Activated CD4-positive, alpha-beta T cell treated with anti-CD3 and anti-CD28 coated beads for 1 hour (primary cell): ENCODE data around the gene HNRNPUL1.

Experiments used
- DNase-seq: peaks from one replicate; pipeline ENCODE4 v3.0.0-alpha.2; 2020

The HNRNPUL1 gene

DNA sequence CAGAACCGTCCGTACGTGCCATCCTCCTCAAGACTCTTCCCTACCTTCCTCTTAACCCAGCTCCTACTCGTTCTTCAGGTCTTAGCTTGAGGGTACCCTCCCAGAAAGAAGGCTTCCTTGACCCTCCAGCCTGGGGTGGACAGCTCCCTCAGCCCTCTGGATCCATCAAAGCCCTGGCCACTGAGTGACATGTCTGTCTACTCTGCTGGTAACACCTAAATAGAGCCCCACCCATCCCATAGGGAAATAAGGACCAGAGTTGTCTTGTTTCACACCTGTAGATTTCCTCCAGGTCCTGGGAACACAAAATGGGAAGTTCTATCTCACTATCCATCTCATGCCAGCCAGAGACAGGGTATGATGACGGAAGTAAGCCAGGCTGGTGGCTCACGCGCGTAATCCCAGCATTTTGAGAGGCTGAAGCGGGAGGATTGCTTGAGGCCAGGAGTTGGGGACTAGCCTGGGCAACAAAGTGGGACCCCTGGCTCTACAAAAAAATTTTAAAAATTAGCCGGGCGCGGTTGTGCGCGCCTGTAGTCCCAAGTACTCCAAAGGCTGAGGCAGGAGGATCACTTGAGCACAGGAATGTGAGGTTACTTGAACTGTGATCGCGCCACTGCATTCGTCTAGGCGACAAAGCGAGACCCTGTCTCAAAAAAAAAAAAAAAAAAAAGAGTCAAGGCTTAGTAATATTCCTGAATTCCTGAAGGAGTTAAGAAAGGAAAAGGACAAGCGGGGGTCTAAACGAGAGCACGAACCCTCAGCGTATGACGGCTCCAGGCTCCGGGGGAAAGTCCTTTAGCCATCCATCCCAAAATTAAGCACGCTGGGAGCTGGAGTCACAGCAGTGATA is 45.2 kb downstream of the HNRNPUL1 start:
- no peak for DNase-seq

DNA sequence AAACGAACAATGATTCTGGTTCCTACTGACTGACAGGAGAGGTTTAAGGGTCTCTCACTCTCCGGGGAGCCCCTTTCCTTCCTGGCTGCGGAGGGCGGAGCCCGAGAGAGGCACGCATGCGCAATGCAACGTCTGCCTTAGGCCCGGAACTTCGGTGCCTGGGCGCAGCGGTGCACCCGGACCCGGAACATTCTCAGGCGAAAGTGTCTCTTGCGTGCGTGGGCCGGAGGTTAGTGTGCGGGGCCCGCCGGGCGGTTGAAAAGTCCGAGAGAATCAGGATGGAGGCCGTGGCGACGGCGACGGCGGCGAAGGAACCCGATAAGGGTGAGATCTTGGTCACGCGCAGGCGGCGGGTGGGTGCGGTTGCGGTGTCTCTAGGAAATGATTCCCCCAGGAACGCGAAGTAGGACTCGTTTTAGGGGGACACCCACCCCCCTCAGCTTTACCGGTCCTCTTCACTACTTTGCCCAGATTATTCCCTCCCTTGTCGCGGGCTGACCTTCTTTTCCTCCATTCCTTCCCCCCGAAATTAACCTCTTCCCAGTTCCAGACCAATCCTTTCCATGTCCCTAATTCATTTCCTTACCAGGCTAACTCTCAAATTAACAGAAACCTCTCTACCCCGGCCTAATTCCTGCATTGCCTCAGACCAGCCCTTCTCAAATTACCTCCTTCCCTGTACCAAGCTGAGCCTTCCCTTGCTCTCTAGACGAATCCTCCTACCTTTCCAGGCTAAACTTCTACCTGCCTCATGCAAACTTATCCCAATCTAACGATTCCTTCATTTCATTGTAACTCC is 46.1 kb downstream of the HNRNPUL1 start, which contains the start of gene CCDC97:
Gene CCDC97 (plus strand): TSS at position 140 of the 799 bp plus-strand sequence. CDS start 139 bp downstream, at position 279.
- DNase-seq = peak; percentile 85

DNA sequence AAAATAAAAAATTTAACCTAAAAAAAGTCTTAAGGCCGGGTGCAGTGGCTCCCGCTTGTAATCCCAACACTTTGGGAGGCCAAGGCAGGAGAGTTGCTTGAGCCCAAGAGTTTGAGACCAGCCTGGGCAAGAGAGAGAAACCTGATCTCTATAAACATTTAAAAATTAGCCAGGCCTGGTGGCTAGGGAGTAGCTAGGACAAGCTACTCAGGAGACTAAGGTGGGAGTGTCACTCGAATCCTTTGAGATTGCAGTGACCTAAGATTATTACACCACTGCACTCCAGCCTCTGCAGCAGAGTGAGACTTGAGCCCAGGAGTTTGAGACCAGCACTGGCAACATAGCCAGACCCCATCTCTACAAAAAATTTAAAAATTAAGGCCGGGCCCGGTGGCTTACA is 46.9 kb downstream of the HNRNPUL1 start:
- DNase-seq = no peak

DNA sequence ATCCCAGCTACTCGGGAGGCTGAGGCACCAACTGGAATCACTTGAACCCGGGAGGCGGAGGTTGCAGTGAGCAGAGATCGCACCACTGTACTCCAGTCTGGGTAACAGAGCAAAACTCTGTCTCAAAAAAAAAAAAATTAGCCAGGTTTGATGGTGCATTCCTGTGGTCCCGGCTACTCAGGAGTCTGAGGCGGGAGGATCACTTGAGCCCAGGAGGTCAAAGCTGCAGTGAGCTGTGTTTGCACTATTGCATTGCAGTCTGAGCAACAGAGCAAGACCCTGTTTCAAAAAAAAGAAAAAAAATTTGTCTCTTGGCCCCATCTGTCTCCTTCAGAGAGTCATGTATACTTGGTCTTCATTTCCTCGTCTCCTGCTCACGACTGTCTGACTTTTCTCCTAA is 47.4 kb downstream of the HNRNPUL1 start:
- no peak for DNase-seq

DNA sequence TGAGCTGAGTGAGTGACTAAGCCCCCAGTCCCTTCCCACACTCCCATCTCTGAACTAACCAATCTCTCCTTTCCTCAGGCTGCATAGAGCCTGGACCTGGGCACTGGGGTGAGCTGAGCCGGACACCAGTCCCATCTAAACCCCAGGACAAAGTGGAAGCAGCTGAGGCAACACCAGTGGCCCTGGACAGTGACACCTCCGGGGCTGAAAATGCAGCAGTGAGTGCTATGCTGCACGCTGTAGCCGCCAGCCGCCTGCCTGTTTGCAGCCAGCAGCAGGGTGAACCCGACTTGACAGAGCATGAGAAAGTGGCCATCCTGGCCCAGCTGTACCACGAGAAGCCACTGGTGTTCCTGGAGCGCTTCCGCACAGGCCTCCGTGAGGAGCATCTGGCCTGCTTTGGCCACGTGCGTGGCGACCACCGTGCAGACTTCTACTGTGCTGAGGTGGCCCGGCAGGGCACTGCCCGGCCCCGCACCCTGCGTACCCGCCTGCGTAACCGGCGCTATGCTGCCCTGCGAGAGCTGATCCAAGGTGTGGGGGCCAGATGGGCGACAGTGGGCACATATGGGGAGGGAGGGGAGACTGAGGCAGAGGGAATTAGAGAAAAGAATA is 52.2 kb downstream of the HNRNPUL1 start:
- DNase-seq = no peak

DNA sequence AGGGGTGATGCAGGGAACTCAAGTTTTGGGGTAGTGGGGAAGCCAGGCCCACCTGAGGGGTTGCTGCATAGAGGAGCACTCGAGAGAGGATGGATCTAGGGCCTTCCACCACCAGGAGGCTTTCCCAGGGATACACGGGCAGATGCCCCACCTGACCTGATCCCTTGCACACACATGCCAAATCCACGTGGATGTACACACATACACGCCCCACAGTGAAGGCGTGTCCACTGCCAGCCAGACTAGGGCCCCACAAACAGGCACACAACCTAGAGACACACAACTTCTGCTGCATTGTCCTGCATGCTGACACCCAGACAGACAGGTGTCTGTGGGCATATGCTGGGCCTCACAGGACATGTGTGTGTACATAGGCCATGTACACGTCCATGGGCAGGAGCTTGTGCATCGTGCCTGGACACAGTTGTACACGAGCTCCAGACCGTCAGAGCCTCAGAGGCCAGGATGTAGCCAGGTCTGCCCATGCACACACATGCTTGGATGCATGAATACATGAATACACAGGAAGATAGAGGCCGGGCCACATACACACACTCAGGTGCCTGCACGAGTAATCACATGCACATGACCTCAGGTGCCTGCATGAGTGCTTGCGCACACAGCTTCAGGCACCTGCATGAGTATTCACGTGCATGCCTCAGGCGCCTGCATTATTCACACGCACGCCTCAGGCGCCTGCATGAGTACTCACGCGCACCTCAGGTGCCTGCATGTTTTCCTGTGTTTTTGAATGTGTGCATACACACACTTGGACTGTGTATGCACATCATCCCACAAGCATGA is 54.7 kb downstream of the HNRNPUL1 start:
- no peak for DNase-seq

DNA sequence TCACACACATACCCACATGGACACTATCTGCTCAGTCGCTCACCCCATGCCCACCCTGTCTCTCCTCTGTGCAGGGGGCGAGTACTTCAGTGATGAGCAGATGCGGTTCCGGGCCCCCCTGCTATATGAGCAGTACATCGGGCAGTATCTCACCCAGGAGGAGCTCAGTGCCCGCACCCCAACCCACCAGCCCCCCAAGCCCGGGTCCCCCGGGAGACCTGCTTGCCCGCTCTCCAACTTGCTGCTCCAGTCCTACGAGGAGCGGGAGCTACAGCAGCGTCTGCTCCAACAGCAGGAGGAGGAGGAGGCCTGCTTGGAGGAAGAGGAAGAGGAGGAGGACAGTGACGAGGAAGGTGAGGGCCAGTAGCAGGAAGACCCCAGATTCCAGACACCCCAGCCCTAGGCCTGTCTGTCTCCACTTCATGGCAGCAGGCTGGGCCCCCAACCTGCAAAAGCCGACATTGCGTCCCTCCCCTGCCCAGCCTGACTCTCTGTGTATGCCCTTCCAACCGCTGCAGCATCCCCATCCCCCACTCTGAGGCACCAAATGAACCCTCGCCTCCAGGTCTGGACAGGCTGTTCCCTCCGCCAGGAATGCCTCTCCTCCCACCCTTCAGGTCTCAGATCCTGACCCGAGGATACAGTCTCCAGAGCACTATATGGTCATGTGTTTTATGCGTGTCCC is 55.5 kb downstream of the HNRNPUL1 start:
- no peak for DNase-seq

DNA sequence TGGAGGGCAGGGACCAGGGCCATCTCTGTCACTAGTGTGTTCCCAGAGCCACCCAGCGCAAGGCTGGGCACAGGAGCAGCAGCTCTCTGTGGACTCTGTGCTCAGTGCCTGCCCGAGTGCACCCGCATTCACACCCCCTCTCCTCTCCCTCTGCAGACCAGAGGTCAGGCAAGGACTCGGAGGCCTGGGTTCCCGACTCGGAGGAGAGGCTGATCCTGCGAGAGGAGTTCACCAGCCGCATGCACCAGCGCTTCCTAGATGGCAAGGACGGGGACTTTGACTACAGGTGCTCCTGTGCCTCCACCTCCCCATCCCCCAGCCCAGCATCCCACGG is 56.0 kb downstream of the HNRNPUL1 start:
- DNase-seq = no peak

DNA sequence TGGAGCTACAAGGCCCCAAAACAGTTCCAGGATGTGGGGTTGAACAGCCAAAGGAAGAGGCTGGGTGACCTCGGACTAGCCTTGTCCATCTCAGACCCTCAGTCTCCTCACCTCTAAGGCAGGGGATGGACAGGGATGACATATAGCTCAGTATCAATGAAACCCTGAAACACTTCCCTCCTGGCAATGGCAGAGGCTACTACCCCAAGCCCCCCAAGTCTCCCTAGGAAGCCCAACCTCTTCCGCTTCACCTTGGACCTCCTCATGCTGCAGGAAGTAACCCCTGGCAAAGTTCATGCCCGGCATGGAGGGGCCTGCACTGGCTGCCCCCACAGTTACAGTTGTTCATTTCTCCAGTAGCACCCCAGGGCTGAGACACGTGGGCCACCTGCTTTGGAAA is 56.4 kb downstream of the HNRNPUL1 start:
- DNase-seq = no peak

DNA sequence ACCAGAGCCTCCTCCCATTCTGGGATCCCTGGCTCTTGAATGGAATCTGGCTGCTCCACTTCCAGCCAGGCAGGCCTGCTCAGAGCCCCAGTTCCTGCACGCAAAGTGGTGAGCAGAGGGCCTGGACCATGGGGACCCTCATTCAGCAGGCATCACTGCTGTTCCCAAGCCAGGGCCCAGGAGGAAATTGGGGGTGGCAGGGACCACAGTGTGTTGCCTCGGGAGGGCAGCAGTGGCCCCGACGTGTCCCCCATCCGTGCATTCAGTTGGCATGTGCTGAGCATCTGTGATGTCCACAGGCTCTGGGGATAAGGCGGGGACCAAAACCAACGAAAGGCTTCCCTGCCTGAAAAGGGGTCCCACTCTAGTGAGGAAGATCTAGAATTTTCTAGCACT is 57.0 kb downstream of the HNRNPUL1 start:
- no peak for DNase-seq

DNA sequence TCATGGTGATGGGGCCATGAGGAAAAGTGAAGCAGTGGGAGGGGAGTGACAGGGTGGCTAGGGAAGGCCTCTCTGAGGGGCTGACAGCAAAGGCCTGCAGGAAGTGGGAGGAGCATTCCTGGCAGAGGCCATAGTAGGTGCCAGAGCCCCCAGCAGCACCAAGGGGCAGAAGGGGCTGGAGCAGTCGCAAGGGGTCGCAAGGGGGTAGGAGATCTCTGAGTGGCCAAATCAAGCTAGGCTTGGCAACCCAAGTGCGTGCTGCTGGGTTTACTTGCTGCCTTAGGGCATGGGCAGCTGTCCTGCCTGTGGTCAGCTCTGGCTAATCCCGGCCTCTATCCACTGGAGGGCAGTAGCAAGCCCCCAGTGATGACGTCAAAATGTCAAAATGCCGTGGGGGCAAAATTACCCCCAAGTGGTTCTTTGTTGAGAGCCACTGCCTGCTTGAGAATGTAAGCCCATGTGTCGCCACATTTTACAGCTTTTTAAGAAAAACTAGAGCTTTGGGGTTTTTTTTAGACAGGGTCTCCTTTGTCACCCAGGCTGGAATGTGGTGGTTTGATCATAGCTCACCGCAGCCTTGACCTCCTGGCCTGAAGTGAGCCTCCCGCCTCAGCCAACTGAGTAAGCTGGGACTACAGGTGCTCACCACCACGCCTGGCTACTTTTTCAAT is 57.6 kb downstream of the HNRNPUL1 start:
- no peak for DNase-seq

DNA sequence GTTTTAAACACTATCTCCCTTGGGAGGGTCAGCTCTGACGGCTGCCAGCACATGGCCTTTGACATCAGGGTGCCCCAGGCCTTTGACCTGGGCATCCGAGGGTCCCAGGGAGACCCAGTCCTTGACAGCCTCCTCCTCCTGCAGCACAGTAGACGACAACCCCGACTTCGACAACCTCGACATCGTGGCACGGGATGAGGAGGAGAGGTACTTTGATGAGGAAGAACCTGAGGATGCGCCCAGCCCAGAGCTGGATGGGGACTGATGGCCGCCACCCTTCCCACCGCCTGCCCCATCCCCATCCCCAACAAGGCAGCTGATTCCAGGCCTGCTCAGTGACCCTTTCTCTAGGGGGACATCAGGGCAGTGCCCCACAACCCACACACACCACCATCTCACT is 58.3 kb downstream of the HNRNPUL1 start:
- no peak for DNase-seq

DNA sequence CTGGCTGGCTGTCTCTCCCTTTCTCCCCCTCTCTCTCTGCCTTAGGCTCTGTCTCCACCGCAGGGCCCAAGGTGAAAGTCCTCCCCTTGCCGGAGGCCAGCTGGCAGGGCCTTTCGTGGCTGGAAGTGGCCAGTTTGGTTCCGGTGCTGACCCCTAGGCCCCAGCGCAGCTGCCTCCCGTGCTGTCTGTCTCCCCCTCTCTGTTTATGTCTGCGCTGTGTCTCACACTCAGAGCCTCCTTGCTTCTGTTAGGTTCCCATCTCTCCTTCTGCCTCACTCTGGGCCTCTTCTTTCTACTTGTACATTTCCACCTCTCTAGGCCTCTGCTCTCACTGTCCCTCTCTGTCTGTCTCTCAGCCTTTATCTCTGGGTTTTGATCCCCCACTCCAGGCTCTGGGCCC is 58.9 kb downstream of the HNRNPUL1 start:
- DNase-seq = no peak

DNA sequence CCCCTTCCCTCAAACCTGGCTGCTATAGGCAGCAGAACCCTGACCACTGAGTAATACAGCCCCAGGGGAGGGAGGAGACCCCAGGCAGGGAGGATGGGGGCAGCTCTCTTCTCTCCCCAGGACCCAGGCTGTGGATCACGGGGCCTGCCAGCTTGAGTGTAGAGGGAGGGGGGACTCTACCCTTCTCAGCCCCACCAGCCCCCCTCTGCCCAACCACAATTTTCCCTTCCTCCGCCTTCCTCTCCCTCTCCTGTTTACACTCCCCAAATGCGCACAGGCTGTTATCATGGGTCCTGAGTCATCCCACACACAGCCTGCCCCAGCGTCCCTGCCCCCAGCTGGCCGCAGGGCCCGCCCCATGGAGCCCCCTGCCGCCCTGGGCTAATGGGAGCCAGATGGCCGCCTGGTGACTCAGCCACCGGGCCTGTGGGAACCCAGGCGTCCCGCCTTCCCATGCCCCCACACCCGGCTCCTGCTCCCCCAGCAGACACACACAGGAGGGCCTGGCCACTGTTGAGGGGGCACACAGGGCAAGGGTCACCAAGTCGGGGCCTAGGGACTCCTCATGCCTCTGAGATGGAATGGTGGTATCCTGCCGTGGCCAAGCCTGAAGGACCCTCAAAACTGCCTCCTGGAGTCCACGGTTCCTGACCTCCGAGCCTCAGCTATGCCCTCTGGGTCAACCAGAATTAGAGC is 59.4 kb downstream of the HNRNPUL1 start:
- no peak for DNase-seq

DNA sequence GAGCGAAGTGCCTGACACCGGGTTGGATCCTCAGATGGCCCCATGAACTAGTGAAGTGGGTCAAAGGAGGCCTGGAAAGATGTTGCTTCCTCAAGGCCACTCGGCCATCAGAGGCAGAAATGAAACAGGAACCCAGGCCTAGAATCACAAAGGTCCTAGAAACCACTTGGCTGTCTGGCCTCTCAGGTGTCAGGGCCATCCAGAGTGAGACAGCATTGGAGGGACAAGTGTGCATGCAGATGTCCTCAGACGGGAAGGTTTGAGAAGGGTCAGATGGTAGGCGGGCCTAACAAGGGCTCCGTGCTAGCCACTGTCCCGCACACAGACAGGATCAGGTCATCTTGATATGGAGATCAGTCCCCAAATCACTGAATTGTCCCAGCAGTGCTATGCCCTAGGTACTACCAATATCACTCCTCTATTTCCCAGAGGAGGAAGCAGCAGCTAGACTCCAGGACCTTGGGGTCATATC is 60.1 kb downstream of the HNRNPUL1 start:
- DNase-seq = no peak

DNA sequence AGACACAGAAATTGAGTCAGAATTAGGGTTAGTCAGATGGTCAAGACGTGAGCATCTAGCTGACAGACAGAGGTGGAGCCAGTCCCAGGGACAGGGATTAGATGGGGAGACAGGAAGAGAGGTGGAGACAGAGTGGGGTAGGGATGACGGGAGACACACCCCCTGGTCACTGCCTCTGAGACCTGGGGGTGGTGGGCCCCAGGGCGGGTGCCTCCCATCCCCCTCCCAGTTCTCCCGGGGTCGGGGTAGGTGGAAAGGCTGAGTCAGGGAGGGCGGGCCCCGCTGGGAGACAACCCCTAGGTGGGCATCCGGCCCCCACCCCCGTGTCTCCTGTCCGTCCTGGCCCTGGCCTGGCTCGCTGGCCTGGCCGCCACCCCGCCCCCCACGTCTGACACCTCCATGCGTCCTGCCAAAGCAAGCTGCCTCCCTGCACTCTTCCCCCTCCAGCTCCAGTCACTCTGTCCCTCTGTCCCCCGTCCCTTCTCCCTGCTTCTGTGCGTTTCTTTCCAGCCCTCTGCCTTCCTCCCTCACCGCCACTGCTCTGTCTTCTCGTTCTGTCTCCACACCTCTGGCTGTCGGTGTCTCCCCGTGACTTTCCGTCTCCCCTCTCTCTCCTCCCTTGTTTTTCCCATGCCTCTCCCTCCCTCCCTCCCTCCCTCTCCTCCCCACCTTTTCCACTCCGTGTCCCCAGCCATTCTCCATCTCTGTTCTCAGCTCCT is 60.9 kb downstream of the HNRNPUL1 start:
- no peak for DNase-seq

DNA sequence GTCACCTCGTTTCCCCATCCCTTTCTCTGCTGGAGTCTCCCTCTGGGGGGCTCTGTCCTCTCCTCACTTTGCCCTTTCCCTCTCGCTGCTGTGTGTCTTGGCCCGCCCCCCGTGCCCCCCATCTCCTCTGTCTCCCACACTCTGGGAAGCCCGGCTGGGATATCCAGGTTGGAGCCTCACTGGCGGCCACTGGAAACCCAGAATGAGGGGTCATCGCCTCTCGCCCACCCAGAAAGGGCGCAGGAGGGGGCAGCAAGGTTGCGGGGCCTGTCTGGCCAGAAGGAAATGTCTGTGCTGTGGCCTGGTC is 61.4 kb downstream of the HNRNPUL1 start:
- DNase-seq = no peak

DNA sequence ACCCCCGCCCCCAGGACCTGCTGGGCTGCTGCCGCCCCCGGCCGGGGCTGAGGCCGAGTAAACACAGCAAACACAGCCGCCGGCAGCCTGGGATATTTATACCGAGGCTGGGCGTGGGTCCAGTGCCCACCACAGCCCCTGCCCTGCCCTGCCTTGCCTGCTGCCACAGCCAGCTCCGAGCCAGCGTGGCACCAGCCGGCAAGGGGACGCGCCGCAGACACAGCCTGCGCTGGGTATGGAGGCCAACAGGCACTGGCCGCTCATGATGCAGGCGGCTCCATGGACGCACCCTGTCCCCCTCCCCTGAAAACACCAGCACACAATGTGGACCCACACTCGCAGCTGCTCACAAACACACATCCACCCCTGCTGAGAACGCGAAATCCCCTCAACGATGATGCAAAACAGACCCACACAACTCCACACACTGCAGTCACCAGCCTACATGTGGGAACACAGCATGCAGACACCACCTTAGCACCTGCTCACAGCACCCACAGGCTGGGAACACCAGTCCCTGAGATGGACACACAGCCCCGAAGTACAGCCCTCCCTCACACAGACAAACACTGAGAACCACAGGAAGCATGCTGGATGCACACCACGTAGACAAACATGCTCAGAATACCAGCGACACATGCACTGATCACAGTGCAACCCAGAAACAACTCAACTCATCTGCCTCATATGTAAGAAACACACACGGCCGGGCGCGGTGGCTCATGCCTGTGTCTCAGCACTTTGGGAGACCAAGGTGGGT is 62.0 kb downstream of the HNRNPUL1 start:
- no peak for DNase-seq

DNA sequence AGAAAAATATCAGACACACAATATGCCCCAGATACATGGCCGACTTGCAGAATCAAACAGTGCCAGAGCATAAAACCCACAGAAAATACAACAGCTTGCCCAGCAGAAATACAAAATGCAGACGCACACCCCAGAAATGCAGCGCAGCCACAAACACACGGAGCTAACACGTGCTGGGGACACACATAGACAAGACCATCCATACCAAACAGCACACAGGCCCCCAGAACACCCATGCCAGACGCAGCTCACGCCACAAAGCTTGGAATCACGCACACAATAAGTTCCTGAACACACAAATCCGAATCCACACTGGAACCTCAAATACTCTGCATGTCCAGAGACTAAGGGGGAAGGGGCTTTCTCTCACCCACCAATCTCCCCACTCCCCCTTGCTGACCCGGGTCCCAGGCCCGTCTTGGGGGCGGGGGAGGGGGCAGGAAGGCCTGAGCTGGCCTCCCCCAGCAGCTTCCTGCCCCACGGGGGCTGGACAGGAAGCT is 63.0 kb downstream of the HNRNPUL1 start:
- no peak for DNase-seq
